Ovary (tissue), 3 donors: ENCODE data around the gene OGFOD3.

ENCODE experiments used
- CTCF ChIP-seq, 3 donors: fragments of 450-650 bp in 2 of 3; fragments of 200-600 bp in 1 of 3; IDR thresholded peaks; one replicate each; pipeline versions ENCODE4 v1.5.1 to v1.8.0; 2016 to 2022; ENCODE audit warnings: antibody characterized with exemption in 3 of 3, mild to moderate bottlenecking in 1 of 3
- EP300 ChIP-seq: sonication (generic); formaldehyde crosslinking; IDR thresholded peaks from one replicate; pipeline ENCODE4 v1.6.1; 2017; ENCODE audit warnings: antibody characterized with exemption
- POLR2A ChIP-seq: fragments of 450-650 bp; IDR thresholded peaks from one replicate; pipeline ENCODE4 v1.6.1; 2017; ENCODE audit warnings: antibody characterized with exemption, mild to moderate bottlenecking, moderate library complexity
- donor health status: DM: no; HTN: no; CAD: no.

DNA sequence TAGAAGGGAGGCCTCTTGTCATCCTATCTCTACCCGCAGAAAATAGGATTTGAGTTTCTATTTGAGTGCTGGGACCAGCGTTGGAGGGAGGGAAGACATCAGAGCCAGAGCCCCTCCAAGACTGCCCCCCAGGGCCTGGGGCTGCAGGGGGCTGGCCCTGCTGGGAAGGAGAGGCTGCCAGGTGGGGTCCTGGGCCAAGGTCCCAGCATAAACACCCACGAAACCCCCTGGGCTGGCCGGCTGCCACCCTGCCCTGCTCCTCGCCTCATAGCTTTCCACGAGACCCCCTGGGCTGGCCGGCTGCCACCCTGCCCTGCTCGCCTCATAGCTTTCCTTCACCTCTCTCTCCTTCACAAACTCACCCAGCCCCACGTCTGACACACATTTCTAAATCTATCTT is 70.0 kb downstream of the OGFOD3 start:
- TF ChIP-seq CTCF (IDR thresholded peaks at IDR 0.05) (no peak), POLR2A (no peak), EP300 (no peak)
